ENCODE data around the gene AADACL4. TPM values are rescaled to one million over a fixed set of nuclear protein-coding genes. Genes with fewer than 3 reads are reported as not detected.

Gene AADACL4
- total and polyA plus RNA-seq, 2 of the 8 experiments (the other 6 are each of a cell fraction or from before 2014, with no cell fraction given) = 0.08 TPM; not detected in 1

GRCh38 chr1:12669529-12670068, 25.7 kb downstream of the AADACL4 start:
- H2AK5ac ChIP-seq (ENCODE audit: low read depth, low read length) = no peak overlapping the region
- 84% methylated on average over 3 of the region's 3 CpGs; no CpG with 5 or more reads in 1 of the 2 experiments for WGBS, 2 experiments (ENCODE audit: extremely low coverage in 1 of 2, insufficient coverage in 1 of 2, insufficient read length in 1 of 2, insufficient replicate concordance in 2 of 2, low coverage in 1 of 2, low lambda C conversion rate in 2 of 2, missing lambda C conversion rate in 1 of 2)
- DNase-seq (ENCODE audit: low read depth in 1 of 2, low spot score in 2 of 2) = no peak
- H3K18ac ChIP-seq (ENCODE audit: extremely low read depth, low read length) = no peak overlapping the region
- no peaks in the 10 kb centered on the region; a peak in 1 of 8 replicates for H3K36me3 ChIP-seq (ENCODE audit: control insufficient read depth in 2 of 4, insufficient read depth in 4 of 4, low read length in 3 of 4)
- H4K8ac ChIP-seq (ENCODE audit: extremely low read depth, insufficient read depth, low read length) = no peak overlapping the region
- no peak overlapping the region for H3K9ac ChIP-seq (replicated peaks in 1 of 4; ENCODE audit: extremely low read depth in 1 of 4, low read depth in 3 of 4, low read length in 3 of 4)
- H3K9me3 ChIP-seq (ENCODE audit: insufficient read depth in 2 of 2, low read depth in 1 of 2, low read length in 1 of 2) = peaks cover 9 to 14% of the 10 kb centered on the region in 2 experiments; a peak in 3 of 4 replicates
- no peak overlapping the region for H3K23ac ChIP-seq (ENCODE audit: insufficient read length)
- no peak overlapping the region for H4K5ac ChIP-seq (ENCODE audit: insufficient read length, low read depth, low read length)
- no peak overlapping the region for H4K91ac ChIP-seq (replicated peaks; ENCODE audit: insufficient read length, low read length)
- no peaks in the 10 kb centered on the region for H3K79me2 ChIP-seq (ENCODE audit: control insufficient read depth in 1 of 2, insufficient read depth in 2 of 2, low read length in 2 of 2)
- H3K27ac ChIP-seq (ENCODE audit: low read depth, low read length) = no peak overlapping the region
- FAIRE-seq = no peak
- no peak overlapping the region for H3K56ac ChIP-seq (replicated peaks; ENCODE audit: insufficient read length, low read depth, low read length)
- no peak overlapping the region for H2BK120ac ChIP-seq (replicated peaks; ENCODE audit: low read depth, low read length)
- CTCF ChIA-PET (ENCODE audit: partially characterized antibody) = interaction anchor here (1.3 to 1.9 kb wide), 2 partner anchors 11 to 50 kb away, joined by 3 to 8 read pairs; no protein-coding TSS in a partner anchor
- H3K27me3 ChIP-seq (replicated peaks in 1 of 4; ENCODE audit: control insufficient read depth in 3 of 4, extremely low read depth in 1 of 4, insufficient read depth in 3 of 4, low read length in 3 of 4) = no peaks in the 10 kb centered on the region
- H3K79me1 ChIP-seq (ENCODE audit: low read depth, low read length) = no peaks in the 10 kb centered on the region
- no peak overlapping the region for H2BK12ac ChIP-seq (ENCODE audit: low read depth, low read length)
- H3K14ac ChIP-seq (ENCODE audit: insufficient read length) = no peak overlapping the region
- no peak overlapping the region for H2BK15ac ChIP-seq (ENCODE audit: low read length)
- POLR2A ChIA-PET (ENCODE audit: partially characterized antibody) = no interaction called here
- H2BK20ac ChIP-seq (ENCODE audit: low read length) = no peak overlapping the region
- H4K20me1 ChIP-seq (replicated peaks in 1 of 2; ENCODE audit: control insufficient read depth in 1 of 2, insufficient read depth in 2 of 2, low read length in 2 of 2) = no peaks in the 10 kb centered on the region
- H3K4me3 ChIP-seq (ENCODE audit: extremely low read depth in 1 of 4, insufficient read depth in 2 of 4, low read depth in 3 of 4, low read length in 4 of 4) = no peak overlapping the region
- H3K4me1 ChIP-seq (replicated peaks in 1 of 4; ENCODE audit: control insufficient read depth in 3 of 4, insufficient read depth in 4 of 4, low read length in 3 of 4) = no peaks in the 10 kb centered on the region
- TF ChIP-seq CBX5 (IDR thresholded peaks at IDR 0.05; ENCODE audit: low read depth, low read length) (no peak), HDAC2 (IDR thresholded peaks at IDR 0.05; ENCODE audit: borderline replicate concordance in 1 of 2, low read depth in 2 of 2, low read length in 2 of 2) (no peak), USF2 (IDR thresholded peaks at IDR 0.05; ENCODE audit: low read length) (no peak), CEBPB (IDR thresholded peaks at IDR 0.05; ENCODE audit: low read depth, low read length) (no peak), POLR2AphosphoS5 (IDR thresholded peaks at IDR 0.05; ENCODE audit: low read depth, low read length) (no peak), SP4 (IDR thresholded peaks at IDR 0.05; ENCODE audit: low read length) (no peak), RFX5 (IDR thresholded peaks at IDR 0.05; ENCODE audit: borderline replicate concordance, low read depth, low read length) (no peak), EGR1 (IDR thresholded peaks at IDR 0.05; ENCODE audit: borderline replicate concordance, low read depth, low read length) (no peak)
- no peaks in the 10 kb centered on the region for H3K23me2 ChIP-seq (ENCODE audit: low read depth, low read length)
- no peak overlapping the region for H2AFZ ChIP-seq (ENCODE audit: low read length)
- H2BK5ac ChIP-seq (ENCODE audit: low read depth, low read length) = no peak overlapping the region
- H3K4me2 ChIP-seq (ENCODE audit: insufficient read depth in 1 of 2, low read depth in 2 of 2, low read length in 2 of 2) = no peak overlapping the region
- H3K4ac ChIP-seq (replicated peaks; ENCODE audit: insufficient read length, low read depth, low read length) = no peak overlapping the region

Data from H1 (cell line).